NCI-H1092 (cell line): ENCODE results near the gene IL1R2.

Source experiments
- DNase-seq: peaks from one replicate; lab custom pipeline; 2025; lab: John Stamatoyannopoulos, UW

IL1R2 gene

DNA sequence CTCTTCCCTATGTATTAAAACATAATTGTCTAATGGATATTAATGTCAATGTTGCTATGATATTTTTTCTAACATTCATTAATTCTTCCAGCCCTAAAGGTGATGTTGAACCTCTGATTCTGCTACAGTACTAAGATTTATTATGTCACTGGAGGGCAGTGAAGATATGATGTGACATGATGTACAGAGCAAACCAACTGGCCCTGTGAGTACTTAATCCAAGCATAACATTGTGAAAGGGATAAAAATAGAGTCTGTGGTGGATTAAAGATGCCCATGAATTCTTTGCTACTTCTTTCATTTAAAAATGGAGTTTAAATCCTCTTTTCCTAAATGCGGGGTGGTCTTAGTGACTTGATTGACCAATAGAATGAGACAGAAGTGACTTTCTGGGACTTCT lies 51.8 kb downstream of the IL1R2 start:
- DNase-seq, result no peak

DNA sequence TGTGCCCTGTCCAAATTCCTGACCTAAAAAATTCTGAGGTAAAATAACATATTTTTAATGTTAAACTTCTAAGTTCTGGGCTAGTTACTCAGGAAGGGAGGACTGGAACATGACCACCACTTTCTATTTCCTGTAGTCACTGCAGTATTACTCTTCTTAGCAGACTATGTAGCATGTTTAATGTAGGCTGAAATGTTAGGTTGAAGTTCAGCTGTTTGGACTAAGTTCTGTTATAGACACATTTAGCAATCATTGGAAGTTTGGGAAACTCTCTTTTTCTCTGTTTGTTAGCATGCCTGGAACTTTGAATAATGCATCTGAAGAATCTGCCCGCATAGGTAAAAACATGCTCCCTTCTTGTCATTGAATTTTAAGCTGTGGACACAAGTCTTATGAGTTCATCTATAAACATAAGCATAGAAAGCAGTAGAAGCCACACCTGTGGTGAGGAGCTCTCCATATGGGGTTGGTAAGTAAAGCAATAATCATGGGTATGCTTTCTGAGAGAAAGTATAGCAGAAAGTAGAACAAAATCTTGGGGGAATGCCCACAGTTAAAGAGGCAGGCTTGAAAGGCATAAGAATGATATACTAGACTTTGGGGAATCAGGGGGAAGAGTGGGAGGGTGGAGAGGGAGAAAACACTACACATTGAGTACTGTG lies 52.6 kb downstream of the IL1R2 start:
- no peak for DNase-seq

DNA sequence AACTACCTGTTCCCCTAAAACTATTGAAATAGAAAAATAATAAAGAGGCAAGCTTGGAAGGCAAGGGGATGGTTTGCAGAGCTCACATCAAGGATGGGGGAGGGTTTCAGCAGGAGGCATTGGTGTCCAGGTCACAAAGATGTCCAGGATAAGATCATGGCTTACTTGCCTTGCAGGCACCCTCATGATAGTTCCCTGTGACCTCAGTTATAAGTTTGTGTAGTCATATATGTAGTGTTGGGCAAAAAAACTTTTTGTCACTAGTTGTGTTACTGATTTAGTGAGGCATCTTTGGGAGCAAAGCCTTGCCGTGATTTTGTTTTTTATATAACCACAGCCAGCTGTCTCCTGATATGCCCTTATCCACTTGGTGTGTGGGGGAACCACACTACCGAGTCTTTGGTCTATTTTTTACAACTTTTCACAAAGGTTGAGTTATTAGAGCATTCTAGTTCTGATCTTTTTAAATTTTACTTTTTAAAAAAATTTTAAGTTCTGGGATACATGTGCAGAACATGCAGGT lies 53.3 kb downstream of the IL1R2 start:
- no peak for DNase-seq

DNA sequence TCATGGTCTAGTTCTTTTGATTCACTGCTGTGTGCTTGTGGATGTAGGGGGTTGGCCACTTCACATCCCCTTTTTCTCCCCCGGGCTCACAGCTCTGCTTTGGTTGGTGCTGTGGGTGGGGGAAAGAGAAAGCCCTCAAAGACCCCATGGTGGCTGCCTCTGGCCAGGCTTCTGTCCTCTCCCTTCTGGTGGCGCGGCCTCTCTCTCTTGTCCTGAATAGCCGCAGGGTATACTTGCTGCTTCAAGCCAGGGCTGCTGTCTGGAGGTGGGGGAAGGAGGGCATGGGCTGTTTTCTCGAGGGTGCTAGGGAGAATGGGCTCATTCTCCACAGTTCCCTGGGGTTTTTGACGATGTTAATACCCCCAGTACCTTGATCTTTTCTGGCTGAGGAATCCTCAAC lies 53.9 kb downstream of the IL1R2 start:
- DNase-seq, result no peak

DNA sequence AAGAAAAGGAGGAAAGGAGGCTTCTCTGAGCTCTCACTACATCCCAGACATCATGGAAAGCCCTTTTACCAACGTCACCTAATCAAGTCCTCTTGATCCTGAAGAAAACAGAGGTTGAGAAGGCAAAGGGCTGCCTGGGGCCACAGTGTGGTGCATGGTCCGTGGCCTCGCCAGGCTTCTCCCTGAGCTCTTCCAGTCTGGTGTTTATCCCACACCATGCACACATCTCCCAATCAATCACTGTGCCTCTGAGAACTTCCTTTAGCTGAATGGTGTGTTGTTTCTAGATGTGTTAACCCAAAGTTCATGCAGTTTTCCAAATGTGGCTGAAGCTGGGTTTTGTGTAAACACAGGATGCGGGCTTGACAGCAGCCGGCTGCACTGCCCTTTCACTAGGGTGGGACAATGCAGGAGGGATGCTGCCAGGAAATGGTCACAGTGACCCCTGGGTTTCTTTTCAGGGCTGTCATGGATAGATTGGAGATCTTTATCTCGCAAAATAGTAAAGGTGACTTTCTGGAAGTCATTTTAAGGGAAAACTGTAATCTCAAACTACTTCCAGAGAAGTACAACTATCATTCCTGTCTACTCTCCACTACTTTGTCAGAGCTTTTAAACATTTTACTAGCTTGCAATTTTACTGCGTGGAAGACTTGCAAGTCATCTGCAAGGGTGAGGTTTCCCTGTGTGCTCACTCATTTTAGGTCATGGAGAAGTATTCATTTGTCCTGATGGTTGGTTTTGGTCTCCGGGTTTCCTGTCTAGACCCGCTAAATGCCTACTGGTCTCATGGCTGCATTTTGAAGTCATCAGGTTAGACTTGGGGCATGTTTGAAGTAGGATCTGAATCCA lies 54.6 kb downstream of the IL1R2 start:
- no peak for DNase-seq

DNA sequence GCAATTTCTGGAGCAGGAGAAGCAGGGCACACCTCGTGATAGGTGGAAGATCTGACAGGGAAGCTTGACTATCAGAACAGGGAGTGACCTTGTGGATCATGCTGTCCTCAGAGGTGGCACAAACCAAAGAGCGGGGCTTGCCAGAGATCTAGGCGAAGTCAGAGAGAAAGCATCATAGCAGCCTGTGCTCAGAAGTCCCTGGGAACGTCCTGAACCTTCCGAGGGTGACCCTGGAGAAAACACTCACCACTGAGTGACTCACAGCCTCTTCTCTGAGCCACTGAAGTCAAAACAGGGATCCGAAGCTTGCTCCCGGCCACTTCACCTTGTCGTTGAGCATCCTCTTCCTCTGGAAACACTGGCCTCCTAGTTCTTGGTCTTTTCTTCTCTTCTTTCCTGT lies 56.7 kb downstream of the IL1R2 start:
- DNase-seq, result no peak

DNA sequence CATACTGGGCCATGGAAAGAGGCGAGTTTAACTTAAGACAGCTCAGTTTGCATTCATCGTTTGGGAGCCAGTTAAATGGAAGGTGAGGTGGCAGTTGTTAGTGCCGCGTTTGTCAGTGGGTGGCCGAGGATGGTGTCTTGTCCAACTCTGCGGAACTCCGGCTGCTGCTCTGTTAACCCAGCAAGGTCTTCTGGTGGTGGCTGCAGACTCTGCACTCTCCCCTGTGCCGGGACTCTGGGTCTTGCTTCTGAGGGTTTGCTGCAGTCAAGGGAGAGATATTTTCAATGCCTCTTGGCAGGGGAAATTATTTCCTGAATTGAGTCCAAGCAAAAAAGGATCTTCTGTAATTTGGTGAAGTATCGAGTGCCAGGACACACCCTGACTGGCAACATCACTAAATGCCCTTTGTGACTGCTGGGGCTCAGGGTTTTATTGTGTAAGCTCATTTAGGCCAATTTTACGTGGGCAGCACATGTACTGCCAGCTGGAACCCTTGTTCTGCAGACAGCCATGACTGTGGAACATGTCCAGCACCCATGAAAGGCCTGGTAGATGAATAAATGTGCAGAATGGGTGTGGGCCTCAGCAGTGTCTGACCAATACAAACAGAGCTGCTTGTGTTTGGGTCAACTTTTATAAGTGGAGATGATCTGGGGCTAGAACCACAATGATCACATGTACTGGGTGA lies 58.1 kb downstream of the IL1R2 start:
- DNase-seq, result no peak

DNA sequence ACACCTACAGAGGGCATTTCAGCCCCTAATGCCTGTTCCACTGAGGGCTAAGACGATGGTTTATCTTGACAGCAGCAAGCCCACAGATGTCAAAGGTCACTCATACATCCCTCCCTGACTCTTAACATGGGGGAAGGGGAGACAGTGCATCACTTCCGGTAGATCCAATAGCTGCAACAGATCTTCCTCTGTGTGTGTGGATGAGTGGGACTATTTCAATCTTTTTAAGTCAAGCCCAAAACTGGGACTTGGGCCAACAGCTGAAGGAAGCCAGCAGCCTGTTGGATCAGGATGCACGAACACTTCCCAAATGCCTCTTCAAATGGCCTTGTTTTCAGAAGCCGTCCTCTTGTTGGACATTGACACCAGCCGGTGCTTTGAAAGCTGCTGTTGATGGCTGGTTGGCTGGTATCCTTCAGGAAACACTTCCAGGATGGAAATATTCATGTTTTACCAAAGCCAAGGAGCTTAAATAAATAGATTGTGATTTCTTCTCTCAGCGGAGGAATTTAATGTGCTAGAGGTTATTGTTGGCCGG lies 59.2 kb downstream of the IL1R2 start:
- no peak for DNase-seq

DNA sequence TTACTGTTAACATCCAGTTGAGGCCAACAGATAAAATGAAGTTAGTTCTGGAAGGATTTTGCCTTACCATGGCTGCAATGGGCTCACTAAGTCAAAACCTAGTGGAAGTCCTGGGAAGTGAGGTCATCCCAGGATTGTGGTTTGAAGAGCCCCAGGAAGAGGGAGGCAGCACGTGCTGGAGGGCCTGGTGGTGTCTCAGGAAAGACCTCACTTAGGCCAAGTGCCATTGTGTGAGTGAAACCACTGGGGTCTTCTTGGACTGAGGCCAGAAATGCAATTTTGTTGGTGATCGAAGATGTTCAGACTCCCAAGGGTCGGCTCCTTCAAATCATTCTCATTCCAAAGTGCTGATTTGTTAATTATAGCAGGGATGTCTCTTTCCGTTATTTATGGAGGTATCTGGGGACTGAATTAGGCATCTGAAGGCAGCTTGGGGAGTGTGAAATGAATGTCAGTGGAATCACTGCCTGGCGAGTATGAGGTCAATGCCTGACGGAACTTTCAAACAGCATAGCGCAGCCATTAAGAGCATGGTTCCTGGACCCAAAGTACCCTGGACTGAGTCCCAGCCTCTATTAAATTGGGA lies 60.0 kb downstream of the IL1R2 start:
- no peak for DNase-seq

DNA sequence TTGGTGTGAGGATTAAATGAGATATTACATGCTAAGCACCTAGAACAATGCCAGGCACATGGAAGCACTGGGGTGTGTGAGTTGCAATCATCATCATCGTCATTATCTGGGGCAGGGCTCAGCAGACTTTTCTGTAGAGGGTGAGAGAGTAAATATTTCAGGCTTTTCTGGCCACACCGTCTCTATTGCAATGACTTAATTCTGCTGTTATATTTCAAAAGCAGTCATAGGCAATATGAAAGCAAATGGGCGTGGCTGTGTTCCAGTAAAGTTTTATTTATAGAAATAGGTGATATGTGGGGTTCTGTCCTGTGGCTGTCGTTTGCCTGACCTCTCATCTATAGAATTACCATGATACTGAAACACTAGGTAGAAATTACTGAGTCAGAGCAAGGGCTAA lies 60.6 kb downstream of the IL1R2 start:
- no peak for DNase-seq

DNA sequence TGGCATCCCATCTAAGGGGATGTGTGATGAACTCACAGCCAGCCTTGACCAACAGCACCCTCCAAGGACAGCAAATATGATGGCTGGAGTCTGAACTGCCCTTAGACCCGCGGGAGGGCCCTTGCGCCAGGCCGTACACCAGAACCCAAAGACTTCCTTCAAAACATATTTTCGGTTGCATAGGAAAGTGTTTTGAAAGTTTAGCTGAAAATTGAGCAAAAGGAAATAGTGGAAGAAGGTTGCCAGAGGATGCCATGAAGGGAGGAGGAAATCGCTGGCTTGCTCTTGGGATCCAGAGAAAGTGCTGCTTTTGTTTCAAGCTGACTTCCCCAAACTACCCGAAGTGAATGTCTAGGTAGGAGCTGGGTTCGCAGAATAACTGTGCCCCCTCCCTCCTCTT lies 61.3 kb downstream of the IL1R2 start:
- no peak for DNase-seq

DNA sequence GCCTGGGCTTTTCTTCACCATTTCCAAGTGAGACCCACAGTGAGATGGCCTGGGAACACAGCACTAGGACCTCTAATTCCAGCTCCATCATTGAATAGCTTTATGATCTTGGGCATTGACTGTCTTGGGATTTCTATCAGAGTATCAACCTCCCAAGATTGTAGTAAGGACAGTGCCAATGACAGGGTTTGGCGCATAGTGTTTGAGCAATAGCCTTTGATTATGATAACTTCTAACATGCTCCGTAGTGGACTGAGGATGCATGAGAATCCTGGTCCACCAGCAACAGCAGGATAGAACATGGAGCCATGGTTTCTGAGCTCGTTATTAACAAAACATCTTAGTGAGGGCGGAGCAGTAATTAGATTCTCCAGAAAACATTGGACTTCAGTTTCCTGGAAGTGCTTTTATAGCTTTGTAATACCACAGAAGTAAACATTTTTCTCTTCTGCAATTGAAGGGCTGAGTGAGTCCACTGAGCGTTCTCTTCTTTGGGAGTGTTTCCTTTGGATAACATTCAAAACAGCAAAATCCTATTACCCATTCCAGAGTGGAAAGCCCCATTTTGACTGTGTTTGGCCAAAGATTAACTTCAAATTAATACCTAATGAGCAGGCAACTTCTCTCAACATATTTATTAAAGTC lies 63.7 kb downstream of the IL1R2 start:
- no peak for DNase-seq

DNA sequence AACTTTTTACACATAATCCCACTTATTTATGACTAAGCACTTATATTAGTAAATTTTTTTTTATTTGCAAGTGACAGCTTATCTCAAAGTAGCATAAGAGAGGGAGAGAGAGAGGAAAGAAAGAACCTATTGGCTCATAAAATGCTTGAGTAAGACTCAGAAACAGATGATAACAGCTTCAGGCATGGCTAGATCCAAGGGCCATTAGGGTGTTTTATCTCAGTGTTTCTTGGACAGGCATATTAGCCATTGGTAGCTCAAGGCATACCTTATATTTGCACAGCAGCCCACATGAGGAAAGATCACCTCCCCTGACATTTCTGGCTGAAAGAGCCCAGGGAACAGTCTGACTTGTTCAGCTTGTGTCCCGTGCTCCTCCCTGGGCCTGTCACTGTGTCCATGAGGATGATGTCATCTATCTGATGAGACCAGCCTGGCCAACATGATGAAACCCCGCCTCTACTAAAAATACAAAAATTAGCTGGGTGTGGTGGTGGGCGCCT lies 64.4 kb downstream of the IL1R2 start:
- no peak for DNase-seq

DNA sequence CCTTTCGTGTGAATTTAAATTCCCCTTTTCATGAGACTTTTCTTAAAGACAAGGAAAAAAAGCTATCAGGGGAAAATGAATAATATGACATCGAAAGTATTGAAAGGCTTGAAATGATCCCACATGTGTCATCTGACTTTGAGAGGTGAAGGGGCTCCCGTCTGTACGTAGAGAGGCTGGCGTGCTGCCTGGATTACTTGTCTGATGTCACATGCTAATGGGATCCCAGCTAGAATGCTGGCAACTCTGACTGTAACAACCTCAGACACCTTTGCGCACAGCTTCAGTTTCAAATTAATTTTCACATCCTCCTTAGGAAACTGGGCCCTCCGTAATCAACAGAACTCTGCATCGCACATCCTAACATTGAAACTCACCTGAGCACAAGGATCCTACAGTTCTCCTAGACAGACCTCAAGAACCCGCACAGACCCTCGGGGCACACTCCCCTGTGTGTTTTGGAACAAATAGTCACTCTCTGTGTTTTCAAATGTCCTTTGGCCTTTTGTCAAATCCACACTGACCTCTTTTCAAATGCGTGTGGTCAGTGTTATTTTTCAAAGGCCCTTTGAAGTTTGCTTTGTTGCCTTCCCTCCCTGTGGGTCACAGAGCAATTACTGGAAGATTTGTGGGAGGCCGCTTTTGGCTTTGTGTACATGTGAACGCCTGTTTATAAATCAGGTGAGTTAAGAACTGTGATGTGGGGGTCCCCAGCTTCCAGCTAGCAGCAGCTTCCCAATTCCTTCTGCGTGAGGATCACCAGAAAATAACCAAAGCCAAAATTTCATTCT lies 65.9 kb downstream of the IL1R2 start:
- DNase-seq, result no peak

DNA sequence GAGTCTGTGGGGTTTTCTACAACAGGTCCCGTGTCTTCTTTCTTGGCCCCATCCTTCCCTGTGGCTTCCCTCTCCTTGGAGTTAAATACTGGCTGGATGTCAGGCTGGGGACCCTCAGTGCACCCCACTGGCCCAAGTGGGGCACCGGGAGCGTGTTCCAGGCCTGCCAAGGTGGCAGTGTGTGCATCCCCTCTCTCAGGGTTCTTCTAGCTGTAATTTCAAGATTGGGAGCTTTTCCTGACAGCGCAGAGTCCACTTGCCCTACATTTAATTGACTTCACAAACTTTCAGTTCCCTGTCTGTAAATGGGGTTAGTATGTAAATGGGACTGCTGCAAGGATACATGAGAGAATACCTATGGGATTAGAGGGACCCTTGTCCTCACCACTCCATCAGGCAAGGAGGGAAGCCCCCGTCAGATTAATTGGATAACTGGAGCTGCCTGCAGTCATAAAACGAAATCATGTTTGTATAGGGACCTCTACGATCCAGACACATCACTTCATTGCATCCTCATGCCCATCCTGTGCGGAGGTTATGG lies 66.6 kb downstream of the IL1R2 start:
- no peak for DNase-seq

DNA sequence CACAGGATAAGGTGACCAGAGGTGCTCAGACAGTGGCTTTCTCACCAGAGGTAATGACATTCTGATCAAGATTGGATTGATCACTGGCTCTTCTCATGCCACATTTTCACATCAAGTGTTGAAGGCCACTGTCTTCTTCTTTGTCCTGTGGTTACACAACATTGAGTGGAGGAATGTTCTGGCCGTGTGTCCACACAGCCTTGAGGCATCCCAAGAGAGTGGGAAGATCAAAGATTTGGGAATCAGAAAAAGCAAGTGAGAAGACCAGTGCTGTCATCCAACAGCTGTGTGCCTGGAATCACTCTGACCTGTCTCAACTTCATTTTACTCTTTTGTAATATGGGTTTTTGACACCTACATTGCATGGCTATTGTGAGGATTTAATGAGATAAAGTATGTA lies 67.4 kb downstream of the IL1R2 start:
- no peak for DNase-seq

DNA sequence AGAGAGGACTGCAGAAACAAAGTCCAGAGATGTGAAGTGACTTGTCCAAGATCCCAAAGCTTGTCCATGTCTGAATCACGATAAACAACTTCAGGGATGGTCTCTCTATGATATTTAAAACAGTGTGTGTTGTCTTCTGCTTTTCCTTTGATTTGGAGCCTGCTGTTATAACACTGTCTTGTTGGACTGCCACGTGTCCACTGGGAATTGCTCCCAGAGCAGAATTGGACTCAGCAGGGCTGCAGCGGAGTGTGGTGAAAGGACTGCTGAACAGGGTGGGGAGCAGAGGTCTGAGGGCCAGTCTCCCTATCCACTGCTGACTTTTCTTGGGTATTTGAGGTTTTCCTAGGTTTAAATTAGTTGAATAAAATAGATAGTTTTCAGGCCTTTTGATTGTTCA lies 68.3 kb downstream of the IL1R2 start:
- DNase-seq, result no peak

DNA sequence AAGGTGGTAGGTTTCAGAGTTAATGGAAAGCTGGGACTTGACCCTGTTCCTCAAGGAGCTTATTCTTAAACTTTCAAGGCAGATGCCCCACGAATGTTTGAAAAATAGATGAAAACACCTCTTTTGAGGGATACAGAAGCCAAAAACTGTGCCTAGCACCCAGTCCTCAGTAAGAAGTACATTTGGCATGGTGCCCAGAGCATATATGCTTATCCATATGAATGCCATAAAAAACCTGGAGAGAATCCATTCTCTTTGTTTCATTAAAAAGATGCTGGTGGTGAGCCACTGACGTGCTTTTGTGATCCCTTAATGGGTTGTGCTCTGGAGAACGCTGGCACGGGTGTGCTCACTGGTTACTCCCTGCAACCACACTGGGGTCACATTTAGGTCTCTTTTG lies 69.0 kb downstream of the IL1R2 start:
- no peak for DNase-seq

DNA sequence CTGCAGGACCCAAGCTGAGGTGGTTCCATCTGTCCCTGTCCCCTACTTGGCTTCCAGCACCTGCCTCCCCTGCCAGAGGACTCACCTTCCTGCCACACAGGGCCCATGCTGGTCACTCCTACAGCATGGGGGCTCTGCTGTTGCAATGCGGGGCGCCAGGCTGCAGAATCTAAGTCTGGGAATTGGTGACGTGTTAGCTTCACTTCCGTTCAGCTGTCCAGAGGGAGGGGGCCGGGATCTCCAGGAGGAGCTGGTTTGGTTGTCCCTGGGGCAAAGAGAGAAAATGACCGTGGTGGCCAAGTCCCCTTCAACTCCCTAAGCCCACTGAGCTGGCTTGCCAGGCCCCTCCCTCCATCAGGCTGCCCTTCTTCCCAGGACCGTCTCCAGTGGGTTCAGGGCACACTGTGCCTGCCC lies 69.5 kb downstream of the IL1R2 start:
- DNase-seq, result no peak
